Measurements from ENCODE around the gene CDKN2D.

- no peak for TF ChIP-seq CTCF (IDR thresholded peaks at IDR 0.05)
- TF ChIP-seq EZH2 (IDR thresholded peaks at IDR 0.05): no peak
Observed at GRCh38 chr19:10562609-10563008, 6.2 kb downstream of the CDKN2D start.
